Parathyroid adenoma (tissue), 2 donors: ENCODE results near the gene LRRC47.
"Not testable (repeated sequence)": the region's sequence is repeated elsewhere in the genome, so short reads cannot be mapped to it uniquely, and the experiment has no call there.

Experiments
- H2AFZ ChIP-seq: fragments of 300-600 bp; sonication (generic); one replicate; pipeline ENCODE4 v1.7.0; 2017; ENCODE audit warnings: antibody characterized with exemption, mild to moderate bottlenecking
- H3K27ac ChIP-seq: fragments of 300-600 bp; sonication (generic); one replicate; pipeline ENCODE4 v1.7.0; 2017
- H3K27me3 ChIP-seq: fragments of 300-600 bp; sonication (generic); one replicate; pipeline ENCODE4 v1.7.0; 2017; ENCODE audit warnings: low read length; ENCODE audit not compliant: control insufficient read depth, insufficient read depth
- H3K36me3 ChIP-seq: fragments of 300-600 bp; sonication (generic); one replicate; pipeline ENCODE4 v1.7.0; 2017; ENCODE audit warnings: low read length; ENCODE audit not compliant: control insufficient read depth, insufficient read depth
- H3K4me1 ChIP-seq: fragments of 300-600 bp; sonication (generic); one replicate; pipeline ENCODE4 v1.7.0; 2017; ENCODE audit warnings: control low read depth
- H3K4me2 ChIP-seq: fragments of 300-600 bp; sonication (generic); one replicate; pipeline ENCODE4 v1.7.0; 2017; ENCODE audit warnings: low read length
- H3K4me3 ChIP-seq: fragments of 300-600 bp; sonication (generic); one replicate; pipeline ENCODE4 v1.7.0; 2017; ENCODE audit warnings: low read depth, low read length
- H3K79me2 ChIP-seq: fragments of 300-600 bp; sonication (generic); one replicate; pipeline ENCODE4 v1.7.0; 2017; ENCODE audit warnings: control low read depth
- H3K9ac ChIP-seq: fragments of 300-600 bp; sonication (generic); one replicate; pipeline ENCODE4 v1.7.0; 2017; ENCODE audit warnings: mild to moderate bottlenecking
- H3K9me3 ChIP-seq: fragments of 300-600 bp; sonication (generic); one replicate; pipeline ENCODE4 v1.7.0; 2017; ENCODE audit warnings: low read length; ENCODE audit not compliant: control insufficient read depth
- CTCF ChIP-seq: fragments of 300-600 bp; sonication (generic); IDR thresholded peaks from one replicate; pipeline ENCODE4 v1.7.0; 2017; ENCODE audit warnings: antibody characterized with exemption, mild to moderate bottlenecking
- donor health status: primary hyperparathyroidism.

LRRC47 gene

GRCh38 chr1:3811595-3811911 is 15.3 kb upstream of the LRRC47 start:
- H3K36me3 ChIP-seq: no peaks in the 10 kb centered on the region
- H3K79me2 ChIP-seq: no peaks in the 10 kb centered on the region
- H3K4me3 ChIP-seq: no peak overlapping the region
- H3K4me1 ChIP-seq: no peaks in the 10 kb centered on the region
- H3K9me3 ChIP-seq: no peaks in the 10 kb centered on the region
- H3K4me2 ChIP-seq: no peak overlapping the region
- no peak overlapping the region for H3K9ac ChIP-seq
- no peak overlapping the region for H3K27ac ChIP-seq
- no peak overlapping the region for H2AFZ ChIP-seq
- no peak for TF ChIP-seq CTCF
- no peaks in the 10 kb centered on the region for H3K27me3 ChIP-seq

- not testable (repeated sequence) for H3K9ac ChIP-seq, H3K4me1 ChIP-seq, H3K9me3 ChIP-seq, H2AFZ ChIP-seq, H3K79me2 ChIP-seq, H3K4me2 ChIP-seq, H3K27me3 ChIP-seq, H3K36me3 ChIP-seq, H3K4me3 ChIP-seq, H3K27ac ChIP-seq
Measured at GRCh38 chr1:3810149-3810761, 14.0 kb upstream of the LRRC47 start.

GRCh38 chr1:3809680-3810079 is 13.4 kb upstream of the LRRC47 start:
- no peak for TF ChIP-seq CTCF
- H3K4me3 ChIP-seq: no peak overlapping the region
- H3K4me2 ChIP-seq: no peak overlapping the region
- no peak overlapping the region for H3K9ac ChIP-seq
- no peaks in the 10 kb centered on the region for H3K4me1 ChIP-seq
- no peaks in the 10 kb centered on the region for H3K9me3 ChIP-seq
- no peaks in the 10 kb centered on the region for H3K27me3 ChIP-seq
- no peaks in the 10 kb centered on the region for H3K36me3 ChIP-seq
- H3K27ac ChIP-seq: no peak overlapping the region
- H3K79me2 ChIP-seq: no peaks in the 10 kb centered on the region
- no peak overlapping the region for H2AFZ ChIP-seq

GRCh38 chr1:3807769-3808168 is 11.5 kb upstream of the LRRC47 start:
- no peak overlapping the region for H3K27ac ChIP-seq
- no peaks in the 10 kb centered on the region for H3K9me3 ChIP-seq
- TF ChIP-seq CTCF: no peak
- no peak overlapping the region for H3K9ac ChIP-seq
- no peak overlapping the region for H3K4me2 ChIP-seq
- no peaks in the 10 kb centered on the region for H3K36me3 ChIP-seq
- H3K4me3 ChIP-seq: no peak overlapping the region
- no peaks in the 10 kb centered on the region for H3K79me2 ChIP-seq
- no peaks in the 10 kb centered on the region for H3K4me1 ChIP-seq
- no peaks in the 10 kb centered on the region for H3K27me3 ChIP-seq
- no peak overlapping the region for H2AFZ ChIP-seq

- H2AFZ ChIP-seq: no peak overlapping the region
- no peak overlapping the region for H3K9ac ChIP-seq
- no peaks in the 10 kb centered on the region for H3K79me2 ChIP-seq
- H3K27me3 ChIP-seq: no peaks in the 10 kb centered on the region
- H3K4me3 ChIP-seq: no peak overlapping the region
- H3K36me3 ChIP-seq: no peaks in the 10 kb centered on the region
- H3K4me1 ChIP-seq: no peaks in the 10 kb centered on the region
- H3K9me3 ChIP-seq: no peaks in the 10 kb centered on the region
- no peak overlapping the region for H3K27ac ChIP-seq
- H3K4me2 ChIP-seq: no peak overlapping the region
- no peak for TF ChIP-seq CTCF
Measured at GRCh38 chr1:3805038-3805437, 8.7 kb upstream of the LRRC47 start.

GRCh38 chr1:3804627-3804944 is 8.3 kb upstream of the LRRC47 start:
- H2AFZ ChIP-seq, H3K27me3 ChIP-seq, H3K9me3 ChIP-seq, H3K4me2 ChIP-seq, H3K36me3 ChIP-seq, H3K4me1 ChIP-seq, H3K4me3 ChIP-seq, H3K79me2 ChIP-seq, H3K27ac ChIP-seq, H3K9ac ChIP-seq: not testable (repeated sequence)
